ENCODE results near the gene RNPEPL1.

The RNPEPL1 gene

DNA sequence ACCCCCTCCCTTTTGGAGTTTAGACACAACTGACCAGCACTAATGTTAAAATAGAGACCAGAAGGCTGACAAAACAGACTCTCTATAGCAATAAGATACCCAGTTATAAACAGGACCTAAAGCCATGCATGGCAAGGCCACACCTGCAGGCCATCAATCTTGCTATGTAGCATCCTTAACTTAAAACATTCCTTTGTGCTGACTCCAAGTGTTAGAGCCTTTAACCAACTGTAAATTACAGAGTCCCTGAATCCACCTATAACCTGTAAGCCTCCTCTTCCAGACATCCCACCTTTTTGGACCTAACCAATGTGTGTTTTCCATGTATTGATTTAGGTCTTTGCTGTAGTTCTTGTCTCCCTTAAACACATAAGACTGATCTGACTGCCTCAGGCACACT, 28.4 kb upstream of the RNPEPL1 start:
- no peak for DNase-seq (ENCODE audit: low read depth)
- no peak overlapping the region for H3K4me3 ChIP-seq (replicated peaks; ENCODE audit: low read depth, low read length)
- TF ChIP-seq, protein P1, sequence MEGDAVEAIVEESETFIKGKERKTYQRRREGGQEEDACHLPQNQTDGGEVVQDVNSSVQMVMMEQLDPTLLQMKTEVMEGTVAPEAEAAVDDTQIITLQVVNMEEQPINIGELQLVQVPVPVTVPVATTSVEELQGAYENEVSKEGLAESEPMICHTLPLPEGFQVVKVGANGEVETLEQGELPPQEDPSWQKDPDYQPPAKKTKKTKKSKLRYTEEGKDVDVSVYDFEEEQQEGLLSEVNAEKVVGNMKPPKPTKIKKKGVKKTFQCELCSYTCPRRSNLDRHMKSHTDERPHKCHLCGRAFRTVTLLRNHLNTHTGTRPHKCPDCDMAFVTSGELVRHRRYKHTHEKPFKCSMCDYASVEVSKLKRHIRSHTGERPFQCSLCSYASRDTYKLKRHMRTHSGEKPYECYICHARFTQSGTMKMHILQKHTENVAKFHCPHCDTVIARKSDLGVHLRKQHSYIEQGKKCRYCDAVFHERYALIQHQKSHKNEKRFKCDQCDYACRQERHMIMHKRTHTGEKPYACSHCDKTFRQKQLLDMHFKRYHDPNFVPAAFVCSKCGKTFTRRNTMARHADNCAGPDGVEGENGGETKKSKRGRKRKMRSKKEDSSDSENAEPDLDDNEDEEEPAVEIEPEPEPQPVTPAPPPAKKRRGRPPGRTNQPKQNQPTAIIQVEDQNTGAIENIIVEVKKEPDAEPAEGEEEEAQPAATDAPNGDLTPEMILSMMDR (IDR thresholded peaks at IDR 0.05; ENCODE audit: low read length, missing control alignments), result no peak

DNA sequence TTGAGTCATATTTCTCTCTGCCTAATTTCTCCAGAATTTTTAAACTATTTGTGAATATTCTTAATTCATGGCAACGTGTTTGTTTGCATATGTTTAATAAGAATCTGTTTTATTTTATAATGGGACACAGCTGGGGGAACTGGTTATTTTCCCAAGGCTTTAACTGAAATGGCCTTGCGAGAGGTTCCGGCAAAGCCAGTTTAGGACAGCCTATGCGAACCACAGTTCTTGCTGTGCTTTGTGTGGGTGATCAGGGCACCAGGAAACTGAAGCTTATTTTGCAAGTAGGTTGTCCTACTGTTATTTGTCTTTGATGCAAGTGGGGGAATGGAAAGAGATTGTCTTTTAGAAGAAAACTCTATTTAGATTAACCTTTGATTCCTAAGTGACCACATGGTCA, 17.0 kb upstream of the RNPEPL1 start:
- TF ChIP-seq, protein P1 (IDR thresholded peaks at IDR 0.05; ENCODE audit: low read length, missing control alignments), result no peak
- DNase-seq (ENCODE audit: low read depth), result no peak

DNA sequence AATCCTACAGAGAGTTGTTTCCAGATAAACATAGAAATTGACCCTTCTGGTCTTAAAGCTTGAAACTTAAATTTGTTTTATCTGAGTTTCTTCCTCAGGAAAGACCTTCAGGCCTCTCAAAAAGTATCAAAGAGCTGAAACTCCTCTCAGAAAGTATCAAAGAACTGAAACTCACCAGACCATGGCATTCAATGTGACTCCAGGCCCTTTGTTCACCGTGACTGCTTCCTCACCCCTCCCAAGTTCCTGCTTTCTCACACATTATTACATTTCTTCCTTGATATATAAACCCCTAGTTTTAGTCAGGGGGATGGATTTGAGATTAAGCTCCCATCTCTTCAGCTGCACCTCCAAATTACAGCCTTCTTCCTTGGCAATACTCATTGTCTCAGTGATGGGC, 16.5 kb upstream of the RNPEPL1 start:
- TF ChIP-seq, protein P1 (IDR thresholded peaks at IDR 0.05; ENCODE audit: low read length, missing control alignments), result no peak
- DNase-seq (ENCODE audit: low read depth), result no peak

More for the DNA sequence above, 17.0 kb upstream of the RNPEPL1 start:
- H3K4me3 ChIP-seq (replicated peaks; ENCODE audit: low read depth, low read length), result no peak overlapping the region

DNA sequence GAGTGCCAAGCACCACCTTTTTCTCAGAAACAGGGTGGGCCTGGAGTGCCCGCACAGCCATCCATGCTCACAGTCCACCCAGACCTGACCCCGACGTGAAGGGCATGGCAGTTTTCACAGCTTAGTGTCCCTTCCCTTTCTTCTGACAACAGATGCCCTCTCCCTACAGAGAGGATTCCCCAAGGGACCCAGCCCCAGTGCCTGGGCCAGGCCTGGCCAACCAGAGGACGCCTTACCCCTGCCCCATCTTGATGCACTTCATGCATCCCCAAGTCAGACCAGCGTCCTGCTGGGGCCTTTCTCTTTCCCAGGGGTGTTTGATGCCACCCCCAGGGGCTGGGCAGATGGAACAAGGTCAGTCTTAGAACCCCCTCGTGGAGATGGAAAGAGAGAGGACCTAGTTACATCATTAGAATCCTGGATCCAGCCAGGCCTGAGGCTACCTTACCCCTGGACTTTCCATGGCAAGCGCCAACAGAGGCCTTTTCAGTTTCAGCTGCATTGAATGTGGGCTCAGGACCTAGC, 14.3 kb upstream of the RNPEPL1 start:
- no peak for DNase-seq (ENCODE audit: low read depth)
- TF ChIP-seq, protein P1 (IDR thresholded peaks at IDR 0.05; ENCODE audit: low read length, missing control alignments), result no peak
- no peak overlapping the region for H3K4me3 ChIP-seq (replicated peaks; ENCODE audit: low read depth, low read length)

More for the DNA sequence above, 16.5 kb upstream of the RNPEPL1 start:
- H3K4me3 ChIP-seq (replicated peaks; ENCODE audit: low read depth, low read length), result no peak overlapping the region

DNA sequence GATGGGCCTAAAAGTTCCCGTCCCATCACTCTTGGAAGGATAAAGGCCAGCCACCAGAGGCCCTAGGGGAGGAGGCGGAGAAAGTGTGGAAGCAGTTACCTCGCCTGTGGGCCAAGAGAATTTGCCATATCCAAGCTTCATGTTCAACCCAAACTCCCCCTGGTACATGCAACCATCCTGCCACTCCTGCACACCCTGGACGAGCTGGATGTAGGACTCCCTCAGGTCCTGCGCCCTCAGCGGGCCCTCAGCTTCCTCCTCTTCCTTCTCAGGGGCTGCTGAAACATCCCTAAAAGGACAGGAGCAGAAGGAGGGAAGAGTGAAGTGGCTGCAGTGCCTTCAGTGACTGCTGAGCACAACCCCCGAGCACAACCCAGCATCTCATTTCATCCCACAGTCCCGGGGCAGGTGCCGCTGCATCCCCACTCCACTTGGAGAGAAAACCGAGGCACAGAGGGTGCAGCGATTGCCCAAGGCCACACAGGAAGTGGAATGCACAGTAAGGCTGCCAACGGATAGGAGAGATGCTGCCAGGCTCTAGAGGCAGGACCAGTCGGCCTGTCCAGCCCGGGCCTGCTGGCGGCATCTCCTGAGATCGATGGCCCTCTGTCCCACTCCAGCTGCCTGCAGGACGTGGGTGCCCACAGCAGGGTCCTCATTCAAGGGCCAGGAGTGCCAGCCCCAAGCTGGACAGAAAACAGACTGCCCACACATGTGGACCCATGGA, 13.4 kb upstream of the RNPEPL1 start:
- H3K4me3 ChIP-seq (replicated peaks; ENCODE audit: low read depth, low read length), result no peak overlapping the region
- TF ChIP-seq, protein P1 (IDR thresholded peaks at IDR 0.05; ENCODE audit: low read length, missing control alignments), result no peak
- DNase-seq (ENCODE audit: low read depth), result no peak

DNA sequence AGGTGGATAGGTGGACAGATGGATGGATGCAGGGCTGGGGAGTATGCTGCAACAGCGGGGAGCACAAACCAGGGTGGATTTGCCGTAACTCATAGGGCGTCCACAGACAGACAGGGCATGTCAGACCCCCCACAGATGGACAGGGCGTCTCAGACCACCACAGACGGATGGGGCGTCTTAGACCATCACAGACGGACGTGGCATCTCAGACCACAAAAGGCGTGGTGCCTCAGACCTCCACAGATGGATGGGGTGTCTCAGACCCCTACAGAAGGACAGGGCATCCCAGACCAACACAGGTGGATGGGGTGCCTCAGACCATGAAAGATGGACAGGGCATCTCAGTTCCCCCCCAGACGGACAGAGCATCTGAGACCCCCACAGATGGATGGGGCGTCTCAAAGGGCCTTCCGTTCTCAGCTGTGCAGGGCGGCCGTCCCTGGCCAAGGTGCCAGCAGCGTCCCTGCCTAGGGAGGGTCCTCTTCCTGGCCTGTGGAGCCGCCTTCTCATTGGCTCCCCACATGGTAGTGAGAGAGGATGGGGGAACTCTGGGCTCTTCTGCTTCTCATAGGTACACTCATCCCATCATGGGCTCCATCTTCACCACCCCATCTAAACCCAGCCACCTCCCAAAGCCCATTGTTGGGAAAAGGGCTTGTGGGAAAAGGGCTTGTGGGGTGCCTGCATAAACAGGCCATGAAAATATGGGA, 12.6 kb upstream of the RNPEPL1 start:
- no peak for DNase-seq (ENCODE audit: low read depth)
- H3K4me3 ChIP-seq (replicated peaks; ENCODE audit: low read depth, low read length), result no peak overlapping the region
- TF ChIP-seq, protein P1 (IDR thresholded peaks at IDR 0.05; ENCODE audit: low read length, missing control alignments), result no peak
